IMR-90 (cell line): Measurements from ENCODE around the gene SH3RF3. TPM values are rescaled to one million over a fixed set of nuclear protein-coding genes. Genes with fewer than 3 reads are reported as not detected.

Source experiments
- ATAC-seq: fragments of 200-7000 bp; cut with Tn5 transposase; 2 replicates; pipeline ENCODE4 v1.9.1; 2020; ENCODE audit warnings: low read depth, mild to moderate bottlenecking, moderate library complexity
- BruUV-seq: library from RNA; stranded (reverse); fragments of 400-500 nt; replicated peaks from 2 replicates; lab custom pipeline; 2021; lab: Mats Ljungman, UMichigan
- CTCF ChIA-PET: fragments of 300-600 bp; formaldehyde crosslinking; extraction: SDS; loops from one replicate; lab custom pipeline; 2021; ENCODE audit warnings: antibody characterized with exemption; lab: Yijun Ruan, JAX
- POLR2A ChIA-PET: fragments of 300-600 bp; sonication (Branson Sonifier 250); formaldehyde crosslinking; loops from one replicate; lab custom pipeline; 2022; ENCODE audit warnings: antibody characterized with exemption; ENCODE audit not compliant: unreplicated experiment; lab: Charles Lee
- DNase-seq: peaks from one replicate; pipeline ENCODE4 v3.0.0; 2013
- H2AFZ ChIP-seq: replicated peaks from 2 replicates; pipeline ENCODE3; 2013; ENCODE audit warnings: low read length, mild to moderate bottlenecking; ENCODE audit not compliant: poor library complexity
- H2AK5ac ChIP-seq: 2 replicates; pipeline ENCODE4 v1.6.1; 2013; ENCODE audit warnings: low read depth, low read length, inconsistent platforms
- H2AK9ac ChIP-seq: replicated peaks from 2 replicates; pipeline ENCODE3; 2013; ENCODE audit warnings: mild to moderate bottlenecking, low read depth, low read length, moderate library complexity; ENCODE audit not compliant: poor library complexity
- H2BK120ac ChIP-seq: 2 replicates; pipeline ENCODE4 v1.6.1; 2013; ENCODE audit warnings: low read depth, low read length, inconsistent platforms
- H2BK15ac ChIP-seq: 3 replicates; pipeline ENCODE4 v1.6.1; 2013; ENCODE audit warnings: low read depth, low read length, inconsistent platforms
- H2BK20ac ChIP-seq: 2 replicates; pipeline ENCODE4 v1.6.1; 2013; ENCODE audit warnings: low read depth, mild to moderate bottlenecking, inconsistent platforms, low read length, moderate library complexity
- H2BK5ac ChIP-seq: 2 replicates; pipeline ENCODE4 v1.6.1; 2013; ENCODE audit warnings: mild to moderate bottlenecking, low read depth, low read length, inconsistent platforms; ENCODE audit not compliant: poor library complexity, severe bottlenecking
- H3K14ac ChIP-seq: replicated peaks from 2 replicates; pipeline ENCODE4 v1.6.1; 2013; ENCODE audit warnings: low read depth, low read length, inconsistent platforms
- H3K18ac ChIP-seq: 2 replicates; pipeline ENCODE4 v1.6.1; 2013; ENCODE audit warnings: low read depth, low read length, control low read depth
- H3K23ac ChIP-seq: 2 replicates; pipeline ENCODE4 v1.6.1; 2013; ENCODE audit warnings: low read depth, low read length, inconsistent platforms
- H3K27ac ChIP-seq: 2 replicates; pipeline ENCODE4 v1.5.1; 2013; ENCODE audit warnings: mild to moderate bottlenecking, control low read depth, low read length; ENCODE audit not compliant: insufficient read depth
- H3K27me3 ChIP-seq: 2 replicates; pipeline ENCODE4 v1.6.1; 2013; ENCODE audit warnings: low read length; ENCODE audit not compliant: control insufficient read depth, insufficient read depth
- H3K36me3 ChIP-seq: 2 replicates; pipeline ENCODE4 v1.6.1; 2013; ENCODE audit warnings: low read length, mixed read lengths; ENCODE audit not compliant: control insufficient read depth, insufficient read depth
- H3K4ac ChIP-seq: 2 replicates; pipeline ENCODE4 v1.6.1; 2013; ENCODE audit warnings: low read depth, low read length, inconsistent platforms
- H3K4me1 ChIP-seq: 2 replicates; pipeline ENCODE4 v1.6.1; 2013; ENCODE audit warnings: low read length, mixed read lengths; ENCODE audit not compliant: control insufficient read depth, insufficient read depth
- H3K4me2 ChIP-seq: 2 replicates; pipeline ENCODE4 v1.6.1; 2013; ENCODE audit warnings: low read depth, mild to moderate bottlenecking, control low read depth, low read length, moderate library complexity
- H3K4me3 ChIP-seq: 2 replicates; pipeline ENCODE4 v1.5.1; 2013; ENCODE audit warnings: low read depth, mild to moderate bottlenecking, control low read depth, low read length, moderate library complexity; ENCODE audit not compliant: insufficient read depth
- H3K56ac ChIP-seq: 2 replicates; pipeline ENCODE4 v1.6.1; 2013; ENCODE audit warnings: low read length, inconsistent platforms; ENCODE audit not compliant: insufficient read depth; ENCODE audit errors: extremely low read depth
- H3K79me1 ChIP-seq, 2 experiments: 2 replicates each; pipeline ENCODE4 v1.6.1; 2013; ENCODE audit warnings: low read length in 2 of 2, inconsistent platforms in 1 of 2, low read depth in 1 of 2
- H3K9ac ChIP-seq: 2 replicates; pipeline ENCODE4 v1.6.1; 2013; ENCODE audit warnings: low read depth, low read length, control low read depth
- H3K9me1 ChIP-seq: 2 replicates; pipeline ENCODE4 v1.6.1; 2013; ENCODE audit warnings: low read length, inconsistent platforms; ENCODE audit not compliant: insufficient read depth
- H3K9me3 ChIP-seq: 2 replicates; pipeline ENCODE4 v1.6.1; 2013; ENCODE audit warnings: low read length; ENCODE audit not compliant: control insufficient read depth, insufficient read depth
- H4K20me1 ChIP-seq: 2 replicates; pipeline ENCODE4 v1.6.1; 2013; ENCODE audit warnings: low read length, inconsistent platforms; ENCODE audit not compliant: insufficient read depth
- H4K5ac ChIP-seq: 2 replicates; pipeline ENCODE4 v1.6.1; 2013; ENCODE audit warnings: mild to moderate bottlenecking, low read depth, low read length, control low read depth
- H4K8ac ChIP-seq, 2 experiments: 2 replicates each; pipeline ENCODE4 v1.6.1; 2013; ENCODE audit warnings: low read depth in 2 of 2, low read length in 2 of 2, control low read depth in 1 of 2, inconsistent platforms in 1 of 2
- H4K91ac ChIP-seq: 2 replicates; pipeline ENCODE4 v1.6.1; 2013; ENCODE audit warnings: low read depth, low read length, inconsistent platforms; ENCODE audit not compliant: insufficient read depth
- MAFK ChIP-seq: IDR thresholded peaks from 2 replicates; pipeline ENCODE4 v1.6.1; 2012; ENCODE audit warnings: low read depth, low read length, improper control_type of control experiment
- MXI1 ChIP-seq: IDR thresholded peaks from 2 replicates; pipeline ENCODE4 v1.6.1; 2012; ENCODE audit warnings: low read depth, mild to moderate bottlenecking, low read length, moderate library complexity, borderline replicate concordance
- SMC3 ChIP-seq: fragments of 150-350 bp; IDR thresholded peaks from 2 replicates; pipeline ENCODE4 v1.6.1; 2016; ENCODE audit warnings: low read depth, mild to moderate bottlenecking, antibody characterized with exemption, low read length, moderate library complexity
- WGBS, 2 experiments: methylation state at CpG; one replicate each; pipeline versions ENCODE4 v1.1.5 to v1.1.7; 2013; ENCODE audit warnings: missing lambda C conversion rate in 2 of 2; ENCODE audit not compliant: insufficient read length in 1 of 2; ENCODE audit errors: extremely low coverage in 2 of 2; 5-methylcytosine and 5-hydroxymethylcytosine counted together
- dilution Hi-C: fragments of 300-500 bp; cut with HindIII; formaldehyde crosslinking; loops from one replicate; pipeline ENCODE4 v1.14.3; 2018; ENCODE audit warnings: low sequenced_read_pairs; ENCODE audit not compliant: unreplicated experiment
- in situ Hi-C: fragments of 300-500 bp; cut with MboI; formaldehyde crosslinking; loops from 3 replicates; pipeline ENCODE4 v1.14.3; 2019; ENCODE audit warnings: low sequenced_read_pairs, inconsistent platforms, mixed read lengths
- intact Hi-C: fragments of 100-400 bp; cut with micrococcal nuclease; formaldehyde crosslinking; loops from 2 replicates; pipeline ENCODE4 v1.10.0; 2022
- polyA plus RNA-seq, 3 experiments: library from polyadenylated mRNA; depleted of rRNA; stranded (reverse); fragments of >200 nt; gene quantifications; 2 replicates each; pipeline ENCODE4 v1.2.3, GENCODE V29; 2012; ENCODE audit warnings: low replicate concordance in 1 of 3
- total RNA-seq: library from RNA; depleted of rRNA; stranded (reverse); fragments of >200 nt; gene quantifications from 2 replicates; pipeline ENCODE4 v1.2.3, GENCODE V29; 2012

SH3RF3 gene
- total and polyA plus RNA-seq, 2 of the 4 experiments (the other 2 are of a cell fraction) = 3.4 to 5.3 TPM

GRCh38 chr2:109382951-109383350, 253.9 kb downstream of the SH3RF3 start:
- no peak overlapping the region for H4K5ac ChIP-seq
- H3K4me2 ChIP-seq = 0 out of 2 replicates have a peak overlapping the region, but pooled peaks have one; percentile 3
- peaks cover 41% of the 10 kb centered on the region for H3K9me1 ChIP-seq
- ChIA-PET POLR2A (interaction anchor here (0.5 kb wide), 1 partner anchor 254 kb away, joined by 3 read pairs; the partner anchor contains the start of gene SH3RF3), CTCF (interaction anchor here (0.7 to 1.1 kb wide), 2 partner anchors 127 to 378 kb away, joined by 3 read pairs; no protein-coding TSS in a partner anchor)
- no peaks in the 10 kb centered on the region for H3K9me3 ChIP-seq
- no peak overlapping the region for H3K23ac ChIP-seq
- H3K14ac ChIP-seq = peak overlapping the region; percentile 16; the same call in 1 of the 2 replicates
- H3K27me3 ChIP-seq = no peaks in the 10 kb centered on the region
- no peak overlapping the region for H2BK20ac ChIP-seq
- H2AK9ac ChIP-seq = no peak overlapping the region
- H2BK15ac ChIP-seq = no peak overlapping the region
- no peak overlapping the region for H3K27ac ChIP-seq
- dilution Hi-C loops = no loop called here
- peaks cover 25% of the 10 kb centered on the region for H3K4me1 ChIP-seq
- DNase-seq = peak; percentile 83
- WGBS, 2 experiments = 0% methylated on average over 2 of the region's 4 CpGs; no CpG with 5 or more reads in 1 of the 2 experiments
- BruUV-seq = no TSS peak
- H3K79me1 ChIP-seq = peaks cover 34 to 92% of the 10 kb centered on the region in 2 experiments
- H3K4me3 ChIP-seq = no peak overlapping the region
- H2BK5ac ChIP-seq = no peak overlapping the region
- peak; percentile 67 for ATAC-seq
- no peak overlapping the region for H3K18ac ChIP-seq
- intact Hi-C loops = no loop called here
- in situ Hi-C loops = no loop called here
- peak overlapping the region; percentile 44; the same call in 1 of the 2 replicates for H3K4ac ChIP-seq
- no peak overlapping the region for H4K91ac ChIP-seq
- H3K9ac ChIP-seq = no peak overlapping the region
- peak overlapping the region in 1 of 2 experiments; percentile 31; a peak in 1 of 4 replicates for H4K8ac ChIP-seq
- peak overlapping the region; percentile 37 for H2AFZ ChIP-seq
- no peak overlapping the region for H2AK5ac ChIP-seq
- peaks cover 73% of the 10 kb centered on the region for H4K20me1 ChIP-seq
- H3K56ac ChIP-seq = no peak overlapping the region
- no peak overlapping the region for H2BK120ac ChIP-seq
- peaks cover 4% of the 10 kb centered on the region; the same call in 1 of the 2 replicates for H3K36me3 ChIP-seq
- no peak for TF ChIP-seq MAFK
- peak; percentile 9; the same call in 1 of the 2 replicates for TF ChIP-seq SMC3
- TF ChIP-seq MXI1 = peak; percentile 69; the same call in 1 of the 2 replicates
